ENCODE data around the gene SPATA17.
"Not testable (repeated sequence)": the region's sequence is repeated elsewhere in the genome, so short reads cannot be mapped to it uniquely, and the experiment has no call there.

The SPATA17 gene, protein sequence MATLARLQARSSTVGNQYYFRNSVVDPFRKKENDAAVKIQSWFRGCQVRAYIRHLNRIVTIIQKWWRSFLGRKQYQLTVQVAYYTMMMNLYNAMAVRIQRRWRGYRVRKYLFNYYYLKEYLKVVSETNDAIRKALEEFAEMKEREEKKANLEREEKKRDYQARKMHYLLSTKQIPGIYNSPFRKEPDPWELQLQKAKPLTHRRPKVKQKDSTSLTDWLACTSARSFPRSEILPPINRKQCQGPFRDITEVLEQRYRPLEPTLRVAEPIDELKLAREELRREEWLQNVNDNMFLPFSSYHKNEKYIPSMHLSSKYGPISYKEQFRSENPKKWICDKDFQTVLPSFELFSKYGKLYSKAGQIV
- total RNA-seq: 0.15 to 0.22 reads per million in 2 donors

DNA sequence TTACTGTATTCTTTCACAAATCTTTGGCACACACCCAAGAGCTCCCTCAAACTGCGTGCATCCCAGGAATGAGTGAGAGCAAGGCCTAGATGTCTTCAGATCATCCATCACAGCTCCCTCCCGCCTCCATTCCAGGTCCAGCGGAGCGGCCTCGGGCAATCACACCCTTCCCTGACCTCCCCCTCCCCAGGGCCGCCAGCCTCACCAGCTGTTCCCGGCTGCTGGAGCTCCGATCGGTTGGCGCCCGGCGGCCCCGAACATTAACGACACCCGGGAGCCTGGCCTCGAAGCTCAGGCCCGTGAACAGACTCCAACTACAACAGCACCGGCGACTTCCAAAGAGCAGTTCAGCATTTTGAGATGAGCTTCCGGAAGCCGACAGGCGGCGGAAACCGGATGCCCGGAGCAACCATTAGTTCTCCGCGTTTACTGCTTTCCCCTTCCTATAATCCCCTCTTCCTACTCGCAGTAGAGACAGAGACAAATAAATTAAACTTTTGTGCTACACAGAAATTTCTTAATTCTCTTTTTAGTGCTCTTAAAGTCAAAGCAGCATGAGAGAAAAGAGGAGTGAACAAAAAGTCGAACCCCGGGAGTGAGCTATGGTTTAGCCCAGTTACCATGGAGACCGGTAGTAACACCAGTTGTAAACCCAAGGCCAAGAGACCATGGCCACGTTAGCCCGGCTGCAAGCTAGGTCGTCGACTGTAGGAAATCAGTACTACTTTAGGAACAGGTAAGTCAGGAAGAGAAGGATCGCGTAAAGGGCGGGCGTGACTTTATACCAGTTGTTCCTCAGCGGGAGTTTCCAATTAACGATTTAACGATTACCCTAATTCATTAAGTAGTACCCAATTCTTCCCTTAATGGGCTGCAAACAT is at the start of gene SPATA17, which contains the start of gene GPATCH2:
TSS of gene SPATA17 (plus strand) at position 634 of the 881 bp plus-strand sequence. CDS start at position 669, 35 bp downstream.
TSS of gene GPATCH2 (minus strand) at position 380 of the 881 bp plus-strand sequence. CDS start at position 261, 119 bp downstream.
- DNase-seq: peak; percentile 34

DNA sequence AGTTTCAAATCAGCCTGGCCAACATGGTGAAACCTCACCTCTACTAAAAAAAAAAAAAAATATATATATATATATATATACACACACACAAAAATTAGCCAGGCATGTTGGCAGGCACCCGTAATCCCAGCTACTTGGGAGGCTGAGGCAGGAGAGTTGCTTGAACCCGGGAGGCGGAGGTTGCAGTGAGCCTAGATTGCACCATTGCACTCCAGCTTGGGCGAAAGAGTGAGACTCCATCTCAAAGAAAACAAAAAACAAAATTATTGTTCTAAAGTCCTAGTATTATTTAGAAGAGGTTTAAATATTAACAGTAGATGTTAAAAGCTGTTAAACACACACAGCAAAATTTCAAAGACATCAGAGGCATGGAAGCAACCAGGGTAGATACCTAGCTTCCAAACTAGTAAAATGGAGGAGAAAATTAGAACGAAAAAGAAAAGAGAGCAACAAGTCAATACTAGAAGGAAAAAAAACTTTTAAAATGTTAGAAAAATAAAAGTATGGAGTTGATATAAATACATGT is 46.8 kb upstream of the SPATA17 start:
- DNase-seq: not testable (repeated sequence)

DNA sequence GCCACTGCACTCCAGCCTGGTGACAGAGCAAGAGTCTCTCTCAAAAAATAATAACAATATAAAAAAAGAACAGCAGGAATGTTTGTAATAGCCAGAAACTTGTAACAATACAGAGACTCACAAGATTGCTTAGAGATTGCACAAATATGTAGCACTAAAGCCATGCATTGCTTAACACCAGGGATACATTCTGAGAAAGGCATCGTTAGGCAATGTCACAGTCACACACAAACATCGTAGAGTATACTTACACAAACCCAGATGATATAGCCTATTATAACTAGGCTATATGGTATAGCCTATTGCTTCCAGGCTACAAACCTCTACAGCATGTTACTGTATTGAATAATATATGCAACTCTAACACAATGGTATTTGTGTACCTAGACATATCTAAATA is 45.6 kb upstream of the SPATA17 start:
- DNase-seq: no peak

DNA sequence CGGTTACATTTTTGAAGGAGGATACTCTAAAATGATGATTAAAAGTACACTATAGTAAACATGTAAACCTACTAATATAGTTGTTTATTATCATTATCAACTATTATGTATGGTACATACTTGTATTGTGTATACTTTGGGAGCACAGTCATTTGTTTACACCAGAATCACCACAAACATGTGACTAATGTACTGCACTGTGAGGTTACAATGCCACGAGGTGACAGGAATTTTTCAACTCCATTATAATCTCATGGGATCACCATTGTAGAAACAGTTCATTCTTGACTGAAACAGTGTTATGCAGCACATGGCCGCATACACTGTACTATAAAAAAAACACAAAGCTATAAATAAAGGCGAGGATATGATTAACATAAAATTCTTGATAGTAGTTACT is 44.6 kb upstream of the SPATA17 start:
- DNase-seq: no peak

DNA sequence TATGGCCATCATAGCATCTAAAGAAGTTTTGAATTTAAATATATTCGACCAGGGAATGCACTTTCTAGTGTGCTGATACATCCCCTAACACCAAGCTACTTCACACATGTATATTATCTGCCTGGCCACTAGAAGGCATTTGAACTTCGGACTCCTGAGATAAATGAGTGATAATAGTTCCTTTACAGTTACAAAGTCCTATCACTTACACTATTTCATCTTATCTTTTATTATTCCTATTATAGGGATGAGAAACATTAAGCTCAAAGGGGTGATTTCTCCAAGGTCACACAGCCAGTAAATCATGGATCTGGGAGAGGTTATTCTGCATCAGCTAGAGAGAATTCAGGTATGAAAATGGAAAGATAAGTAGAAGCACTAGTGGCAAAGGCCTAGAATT is 40.5 kb upstream of the SPATA17 start:
- no peak for DNase-seq

DNA sequence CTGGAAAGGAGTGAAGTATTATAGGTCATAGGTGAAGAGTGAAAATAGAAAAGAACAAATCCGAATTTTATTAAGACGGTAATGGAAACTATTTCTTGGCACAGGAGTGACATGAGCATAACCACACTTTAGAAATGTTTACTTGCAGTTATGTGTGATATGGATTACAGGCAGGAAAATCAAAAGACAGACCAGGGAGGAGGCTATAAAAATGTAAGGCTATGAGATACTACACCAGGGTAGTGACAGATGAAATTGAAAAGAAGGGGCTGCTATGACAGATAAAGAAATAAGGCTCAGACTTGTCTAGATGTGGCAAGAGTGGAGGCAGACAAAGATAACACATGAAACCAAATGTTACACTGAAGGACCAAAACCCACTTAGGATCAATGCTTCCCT is 32.0 kb upstream of the SPATA17 start:
- no peak for DNase-seq

DNA sequence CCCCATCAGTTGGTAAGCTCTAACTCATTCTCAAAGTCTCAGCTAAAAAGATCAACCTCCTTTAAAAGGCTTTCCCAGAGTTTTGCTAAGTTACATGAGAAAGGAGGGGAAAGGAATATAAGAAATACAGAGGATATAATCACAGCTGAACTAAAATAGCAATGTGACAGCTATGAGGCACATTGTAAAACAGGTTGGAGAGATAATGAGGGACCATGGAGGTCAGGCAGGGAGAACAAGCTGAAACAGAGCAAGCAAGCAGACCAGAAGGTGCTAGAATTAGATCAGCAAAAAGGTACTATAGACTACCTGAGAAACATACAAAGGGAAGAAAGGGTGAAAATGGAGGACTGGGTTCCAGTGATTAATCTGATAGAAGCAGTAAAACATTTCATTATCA is 28.8 kb upstream of the SPATA17 start:
- no peak for DNase-seq

DNA sequence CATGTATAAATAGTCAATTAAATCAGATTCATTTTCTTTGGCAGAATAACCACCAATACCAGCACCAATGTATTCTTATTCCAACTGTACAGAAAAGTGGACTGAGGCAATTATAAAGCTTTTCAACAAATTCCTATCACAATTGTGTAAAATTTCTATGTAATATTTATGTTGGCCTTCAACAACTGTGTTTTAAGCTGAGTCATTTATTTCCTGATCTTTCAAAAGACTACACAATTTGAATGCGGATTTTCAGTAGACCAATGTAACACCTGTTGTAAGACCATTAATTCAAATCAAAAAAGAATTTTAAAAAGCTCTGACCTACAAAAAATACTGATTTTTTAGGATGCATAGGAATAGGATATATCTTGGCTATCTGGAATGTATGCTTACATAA is 25.8 kb upstream of the SPATA17 start:
- DNase-seq: no peak

DNA sequence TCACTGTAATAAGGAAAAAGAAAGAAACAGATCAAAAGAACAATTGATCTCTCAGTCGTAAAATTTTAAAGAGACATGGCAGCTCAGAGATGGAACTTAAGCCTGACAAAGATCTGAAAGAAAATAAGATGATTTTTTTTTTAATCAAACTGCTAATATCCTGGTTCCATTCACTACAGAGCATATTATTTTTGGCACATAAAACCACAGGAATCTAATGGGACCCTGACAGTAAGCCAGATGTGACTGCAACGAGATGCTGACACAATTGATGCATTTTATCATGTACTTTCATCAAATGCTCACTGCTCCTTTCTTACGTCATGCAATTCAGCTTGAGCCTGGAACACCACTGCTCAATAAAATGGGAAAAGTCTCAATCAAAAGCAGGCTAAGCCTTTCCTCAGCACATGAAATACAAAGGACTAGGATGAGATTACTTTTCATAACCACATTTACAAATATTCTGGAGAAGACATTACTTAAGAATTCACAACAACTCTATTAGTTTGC is 16.9 kb upstream of the SPATA17 start:
- no peak for DNase-seq

DNA sequence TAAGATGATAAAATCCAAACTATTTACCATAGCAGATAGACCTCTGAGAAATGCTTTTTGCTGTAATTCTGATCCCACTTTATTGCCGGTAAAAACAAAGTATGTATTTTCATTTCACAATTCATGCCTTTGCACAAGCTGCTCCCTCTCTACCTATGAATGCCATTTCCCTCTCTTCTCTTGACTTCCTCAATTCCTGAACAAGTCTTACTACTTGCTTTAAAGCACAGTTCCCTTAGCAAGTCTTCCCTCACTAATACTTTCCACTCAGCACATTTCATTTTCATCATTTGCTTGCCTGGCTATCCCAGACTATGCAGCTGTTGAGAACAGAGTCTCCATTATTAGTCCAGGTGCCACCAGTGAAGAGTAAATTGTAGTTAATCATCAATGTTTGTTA is 14.0 kb upstream of the SPATA17 start:
- no peak for DNase-seq

DNA sequence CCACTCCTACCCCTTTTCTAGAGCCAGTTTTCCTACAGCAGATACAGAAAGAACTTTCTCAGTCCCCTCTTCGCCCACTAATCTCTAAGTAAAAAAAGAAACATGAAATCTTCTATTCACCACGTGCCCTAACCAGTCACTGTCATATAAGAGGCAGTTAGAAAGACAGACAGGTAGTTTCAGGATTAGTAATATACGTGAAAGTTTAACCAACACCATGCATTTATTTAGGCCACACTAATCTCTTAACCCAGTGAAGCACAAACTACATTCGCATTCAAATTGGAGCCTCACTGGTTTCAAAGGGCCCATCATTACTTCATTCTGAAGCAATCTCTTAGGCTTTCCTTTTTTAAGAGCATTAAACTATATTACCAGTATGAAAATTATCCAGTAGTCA is 10.3 kb upstream of the SPATA17 start:
- DNase-seq: no peak

DNA sequence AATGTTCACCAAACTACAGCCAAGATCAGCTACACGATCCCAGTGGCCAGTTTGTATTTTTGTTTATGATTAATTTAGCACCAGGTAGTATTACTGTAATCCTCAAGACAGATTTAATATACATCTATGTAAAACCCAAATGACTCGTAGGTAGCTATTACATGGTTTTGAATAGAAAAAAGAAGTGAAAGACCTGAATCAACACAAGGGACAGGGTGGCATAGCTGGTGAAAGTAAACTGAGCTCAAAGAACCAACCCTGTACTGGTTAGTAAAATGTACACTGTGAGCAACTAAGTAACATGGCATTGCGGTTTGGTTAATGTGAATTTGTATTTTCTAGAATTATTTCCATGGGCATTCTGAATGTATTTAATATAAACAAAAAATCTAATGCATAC is 9.1 kb upstream of the SPATA17 start:
- DNase-seq: no peak

DNA sequence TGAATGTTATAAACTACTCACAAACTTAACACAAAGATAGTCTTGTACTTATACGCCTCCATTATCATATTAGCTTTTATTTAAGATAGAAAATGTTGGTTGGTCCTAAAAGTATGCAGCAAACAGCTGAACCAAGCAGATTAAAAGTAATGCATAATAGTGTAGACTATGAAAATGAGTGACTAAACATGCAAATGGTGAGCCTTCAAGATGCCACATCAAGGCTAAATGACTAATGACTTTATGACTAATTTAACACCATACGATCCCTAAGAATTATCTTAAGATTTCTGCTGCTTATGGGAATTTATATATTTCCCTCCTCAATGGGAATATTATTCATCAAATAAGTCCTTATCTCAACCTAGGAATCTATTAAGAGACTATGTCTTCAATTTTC is 4.8 kb upstream of the SPATA17 start:
- DNase-seq: no peak

DNA sequence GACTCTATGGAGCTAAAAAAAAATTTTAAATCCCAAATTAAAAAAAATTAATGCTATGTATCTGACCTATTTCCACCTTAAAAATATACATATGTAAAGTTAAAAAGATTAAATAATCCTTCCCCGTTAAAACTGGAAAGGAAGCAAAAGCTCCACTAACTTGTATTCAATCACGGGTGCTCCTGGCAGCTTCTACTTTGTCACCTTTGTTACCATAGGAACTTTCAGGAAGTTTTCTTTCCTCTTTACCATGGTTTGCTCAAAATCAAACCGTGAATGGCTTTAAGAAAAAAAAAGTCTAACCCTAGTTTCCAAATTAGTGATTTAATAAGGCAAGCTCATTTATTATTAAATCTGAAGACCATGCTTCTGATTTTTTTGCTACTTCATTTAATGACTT is 3.7 kb upstream of the SPATA17 start:
- DNase-seq: no peak

DNA sequence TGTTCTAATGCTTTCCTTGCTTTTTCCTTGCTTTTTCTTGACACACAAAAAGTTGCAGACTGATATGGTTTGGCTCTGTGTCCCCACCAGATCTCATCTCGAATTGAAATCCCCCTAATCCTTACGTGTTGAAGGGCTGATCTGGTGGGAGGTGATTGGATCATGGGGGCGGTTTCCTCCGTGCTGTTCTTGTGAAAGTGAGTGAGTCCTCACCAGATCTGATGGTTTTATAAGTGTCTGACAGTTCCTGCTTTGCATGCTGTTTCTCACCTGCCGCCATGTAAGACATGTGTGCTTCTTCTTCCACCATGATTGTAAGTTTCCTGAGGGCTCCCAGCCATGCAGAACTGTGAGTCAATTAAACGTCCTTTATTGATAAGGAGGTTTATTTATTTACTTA is 11.3 kb downstream of the SPATA17 start:
- no peak for DNase-seq

DNA sequence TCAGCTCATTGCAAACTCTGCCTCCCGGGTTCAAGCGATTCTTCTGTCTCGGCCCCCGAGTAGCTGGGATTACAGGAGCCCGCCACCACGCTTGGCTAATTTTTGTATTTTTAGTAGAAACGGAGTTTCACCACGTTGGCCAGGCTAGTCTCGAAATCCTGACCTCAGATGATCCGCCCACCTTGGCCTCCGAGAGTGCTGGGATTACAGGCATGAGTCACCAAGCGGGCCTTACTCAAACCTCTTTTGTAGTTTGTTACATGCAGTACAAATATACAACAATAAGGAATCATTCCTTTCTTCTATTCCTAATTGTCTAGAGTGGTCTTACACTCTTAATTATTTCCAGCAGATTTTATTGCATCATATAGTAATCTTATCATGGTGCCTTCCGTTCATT is 16.6 kb downstream of the SPATA17 start:
- DNase-seq: no peak

DNA sequence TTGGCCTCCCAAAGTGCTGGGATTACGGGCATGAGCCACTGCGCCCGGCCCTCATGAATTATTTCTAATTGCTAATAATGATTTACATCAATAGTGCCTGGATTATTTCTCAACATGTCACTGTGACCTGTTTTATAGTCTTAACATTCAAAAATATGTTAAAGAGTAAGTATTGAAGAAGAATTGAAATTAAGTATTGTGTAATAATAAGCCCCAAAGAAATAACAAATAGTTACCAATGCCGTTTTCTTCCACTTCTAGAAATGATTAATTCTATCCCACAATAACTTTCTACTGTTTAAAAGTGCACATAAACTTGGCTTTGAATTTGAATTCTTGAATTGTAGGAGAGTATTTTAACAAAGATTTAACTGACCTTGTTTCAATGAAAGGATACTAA is 19.5 kb downstream of the SPATA17 start:
- no peak for DNase-seq

DNA sequence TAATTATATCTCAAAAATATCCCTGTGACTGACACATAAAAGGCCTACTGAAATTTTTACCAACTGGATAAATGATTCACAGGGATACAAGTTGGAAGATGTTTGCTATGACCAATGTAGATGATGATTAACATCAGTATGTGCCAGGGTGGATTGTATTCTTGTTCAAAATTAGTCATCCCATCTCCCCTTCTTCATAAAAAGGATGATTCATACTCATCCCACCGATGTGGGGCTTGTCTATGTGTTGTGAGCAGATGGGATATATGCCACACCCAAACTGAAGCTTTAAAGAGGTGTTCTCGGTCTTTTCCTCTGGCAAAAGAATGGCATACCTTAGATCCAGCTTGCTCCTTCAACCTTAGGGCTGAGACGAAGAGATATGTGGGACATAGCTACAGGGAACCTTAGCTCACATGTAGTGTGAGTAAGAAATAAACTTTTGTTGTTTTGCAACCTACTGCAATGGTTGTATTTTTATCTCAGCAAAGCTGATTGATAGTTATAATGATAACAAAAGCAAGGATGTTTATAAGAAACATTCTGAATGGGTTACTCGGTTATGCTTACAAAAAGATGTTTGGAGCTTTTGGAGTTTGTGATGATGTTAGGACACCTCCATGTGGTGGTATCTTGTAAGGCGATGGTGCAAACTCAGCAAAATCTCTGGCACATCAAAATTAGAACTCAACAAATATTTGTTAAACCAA is 29.4 kb downstream of the SPATA17 start:
- no peak for DNase-seq

DNA sequence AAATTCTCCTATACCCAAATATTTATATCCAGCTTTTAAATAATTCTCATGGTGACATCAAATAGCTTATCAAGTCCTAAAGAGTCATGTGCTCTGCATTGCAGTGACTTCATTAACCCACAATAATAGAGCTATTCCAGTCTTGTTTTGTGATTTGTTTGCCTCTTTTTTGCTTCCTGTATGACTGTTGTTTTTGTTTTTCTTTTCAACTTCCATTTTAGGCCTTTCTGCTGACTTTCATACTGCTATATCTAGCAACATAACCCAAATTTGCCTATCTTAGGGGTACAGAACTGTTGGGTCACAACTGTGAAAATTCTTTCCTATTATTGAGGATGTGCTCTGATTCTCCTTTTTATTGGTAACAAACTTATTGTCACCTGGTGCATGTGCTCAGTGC is 30.3 kb downstream of the SPATA17 start:
- DNase-seq: no peak

DNA sequence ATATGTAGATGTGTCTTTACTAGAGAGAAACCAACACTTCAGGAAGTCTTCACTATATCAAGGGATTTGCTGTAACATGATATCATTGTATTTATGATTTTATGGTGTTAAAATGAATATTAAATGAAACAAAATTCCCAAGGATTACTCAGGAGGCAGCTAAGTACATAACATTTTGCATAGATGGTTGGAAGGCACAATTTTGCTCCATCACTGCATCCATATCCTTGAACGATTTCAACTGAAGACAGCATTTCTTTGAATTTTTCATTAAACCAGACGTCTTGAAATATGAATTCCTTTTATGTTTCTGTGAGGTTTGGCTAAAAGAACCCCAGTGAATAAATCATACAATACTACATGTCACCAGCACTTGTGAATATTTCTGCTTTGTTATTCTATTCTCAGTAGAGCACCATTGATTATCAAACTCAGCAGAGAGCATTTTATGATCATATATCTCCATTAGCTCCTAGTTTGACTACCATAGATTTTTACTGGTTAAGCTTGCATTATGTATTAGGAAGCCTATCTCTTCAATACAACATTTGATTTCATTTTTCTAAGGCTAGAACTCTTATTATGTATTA is 37.3 kb downstream of the SPATA17 start:
- no peak for DNase-seq

DNA sequence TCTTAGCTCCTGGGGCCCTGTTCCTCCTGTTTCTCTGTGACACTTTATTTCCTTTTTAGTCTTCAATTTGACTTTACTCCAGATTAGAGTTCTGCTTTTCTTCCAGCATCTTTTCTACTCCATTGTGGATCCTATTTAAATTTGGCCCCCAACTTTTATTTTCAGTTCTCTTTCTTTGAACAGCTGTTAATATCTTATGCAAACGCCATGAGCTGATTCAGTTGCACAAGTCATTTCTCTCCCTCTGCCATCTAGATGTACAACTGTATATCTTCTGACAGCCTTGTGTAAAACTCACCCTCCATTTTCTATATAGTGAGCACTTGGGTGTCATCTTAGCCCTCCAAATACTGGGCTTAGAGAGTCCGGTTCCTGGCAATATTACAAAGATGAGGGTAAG is 42.2 kb downstream of the SPATA17 start:
- DNase-seq: no peak

DNA sequence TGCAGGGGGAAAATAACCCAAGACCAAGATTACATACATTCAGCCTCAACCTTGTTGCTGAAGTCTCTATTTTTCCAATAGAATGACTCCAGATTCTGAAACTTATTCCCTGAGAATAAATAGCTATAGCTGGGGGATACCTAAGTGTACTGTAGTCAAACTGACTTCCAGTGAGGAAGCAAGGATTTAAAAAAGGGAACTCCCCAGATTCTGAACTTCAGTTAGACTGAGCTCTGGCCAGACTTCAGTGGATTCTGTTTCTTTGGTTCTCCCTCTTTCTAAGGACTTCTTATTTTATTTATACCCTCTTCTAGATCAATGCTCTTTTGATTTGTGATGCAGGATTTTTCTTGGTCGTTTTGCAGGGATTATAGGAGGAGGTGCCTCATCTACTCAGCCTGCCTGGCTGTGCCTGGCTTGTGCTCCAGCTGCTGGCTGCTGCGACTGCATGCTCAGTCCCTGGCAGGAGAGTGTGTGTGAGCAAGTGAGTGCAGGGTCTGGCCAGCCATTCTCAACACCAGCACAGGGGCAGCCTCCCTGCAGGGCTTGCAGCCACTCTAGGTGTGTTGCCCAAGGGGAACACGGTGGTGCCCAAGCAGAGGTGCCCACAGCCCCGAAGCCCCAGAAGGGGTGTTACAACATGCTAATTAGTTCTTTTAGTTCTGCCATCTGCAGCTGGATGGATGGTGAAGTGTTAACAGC is 43.0 kb downstream of the SPATA17 start:
- no peak for DNase-seq
